PC-3 (cell line): ENCODE data around the gene CALN1.

ENCODE experiments used
- CTCF ChIP-seq: fragments of 300-600 bp; sonication (generic); conservative IDR thresholded peaks from 2 replicates; pipeline ENCODE4 v1.5.1; 2017; ENCODE audit warnings: antibody characterized with exemption, low read depth, mild to moderate bottlenecking, low read length
- EZH2 ChIP-seq: fragments of 300-600 bp; sonication (generic); IDR thresholded peaks from one replicate; pipeline ENCODE4 v1.6.1; 2017; ENCODE audit warnings: antibody characterized with exemption, mild to moderate bottlenecking, low read length; ENCODE audit not compliant: unreplicated experiment

- TF ChIP-seq CTCF: no peak
- no peak for TF ChIP-seq EZH2
These were observed 128.8 kb downstream of the CALN1 start for GRCh38 chr7:72283309-72283708.
